HepG2 (cell line): ENCODE data around the gene RPA1. TPM values are rescaled to one million over a fixed set of nuclear protein-coding genes. Genes with fewer than 3 reads are reported as not detected.

Source experiments
- BCL6 ChIP-seq: IDR thresholded peaks from 2 replicates; pipeline ENCODE4 v1.6.1; 2016; ENCODE audit warnings: missing genetic modification reagents, missing compliant biosample characterization
- FOXK1 ChIP-seq: sonication (generic); formaldehyde crosslinking; IDR thresholded peaks from 2 replicates; pipeline ENCODE4 v1.4.0; 2020; ENCODE audit warnings: low read depth, missing genetic modification reagents, borderline replicate concordance
- KLF15 ChIP-seq: sonication (generic); formaldehyde crosslinking; IDR thresholded peaks from 2 replicates; pipeline ENCODE4 v1.8.1; 2023; ENCODE audit warnings: borderline replicate concordance, mild to moderate bottlenecking, inconsistent platforms, missing genetic modification reagents, mixed read lengths
- SRY ChIP-seq: sonication (generic); formaldehyde crosslinking; IDR thresholded peaks from 2 replicates; pipeline ENCODE4 v1.8.0; 2022; ENCODE audit warnings: mild to moderate bottlenecking, missing genetic modification reagents
- ZNF12 ChIP-seq: sonication (generic); formaldehyde crosslinking; IDR thresholded peaks from 2 replicates; pipeline ENCODE4 v1.5.0; 2020; ENCODE audit warnings: missing genetic modification reagents
- ZNF138 ChIP-seq: sonication (generic); formaldehyde crosslinking; IDR thresholded peaks from 2 replicates; pipeline ENCODE4 v1.5.0; 2020; ENCODE audit warnings: mild to moderate bottlenecking, low read depth, missing genetic modification reagents
- ZNF234 ChIP-seq: sonication (generic); formaldehyde crosslinking; conservative IDR thresholded peaks from 2 replicates; pipeline ENCODE4 v1.5.1; 2020; ENCODE audit warnings: mild to moderate bottlenecking, missing genetic modification reagents
- ZNF235 ChIP-seq: sonication (generic); formaldehyde crosslinking; IDR thresholded peaks from 2 replicates; pipeline ENCODE4 v1.8.1; 2023; ENCODE audit warnings: mild to moderate bottlenecking, missing genetic modification reagents, borderline replicate concordance
- ZNF33A ChIP-seq: sonication (generic); formaldehyde crosslinking; IDR thresholded peaks from 2 replicates; pipeline ENCODE4 v1.5.1; 2020; ENCODE audit warnings: missing genetic modification reagents, mild to moderate bottlenecking, moderate library complexity, borderline replicate concordance
- ZNF567 ChIP-seq: sonication (generic); formaldehyde crosslinking; IDR thresholded peaks from 2 replicates; pipeline ENCODE4 v1.8.1; 2023; ENCODE audit warnings: mild to moderate bottlenecking, missing genetic modification reagents, borderline replicate concordance
- ZNF569 ChIP-seq: sonication (generic); formaldehyde crosslinking; IDR thresholded peaks from 2 replicates; pipeline ENCODE4 v1.5.0; 2020; ENCODE audit warnings: mild to moderate bottlenecking, missing genetic modification reagents, moderate library complexity, borderline replicate concordance
- ZNF672 ChIP-seq: sonication (generic); formaldehyde crosslinking; IDR thresholded peaks from 2 replicates; pipeline ENCODE4 v1.8.1; 2022; ENCODE audit warnings: missing genetic modification reagents
- ZNF749 ChIP-seq: sonication (generic); formaldehyde crosslinking; IDR thresholded peaks from 2 replicates; pipeline ENCODE4 v1.8.0; 2022; ENCODE audit warnings: mild to moderate bottlenecking, missing genetic modification reagents, moderate library complexity, borderline replicate concordance
- ZSCAN29 ChIP-seq: sonication (generic); formaldehyde crosslinking; conservative IDR thresholded peaks from 2 replicates; pipeline ENCODE4 v1.4.0; 2020; ENCODE audit warnings: mild to moderate bottlenecking, missing genetic modification reagents
- polyA plus RNA-seq, 8 experiments: library from polyadenylated mRNA; depleted of rRNA in 3 of 8; stranded (reverse) in 7 of 8; unstranded in 1 of 8; fragments of >200 nt; fragmentation: Illumina TruSeq in 4 of 8; extraction: Trizol in 4 of 8; gene quantifications; 2 replicates each; pipeline versions ENCODE4 v1.2.1 to v1.2.3, GENCODE V29; 2011 to 2016; ENCODE audit warnings: low read depth in 4 of 8, missing spikeins in 1 of 8, mixed read lengths in 1 of 8; ENCODE audit not compliant: insufficient read depth in 1 of 8
- total RNA-seq, 5 experiments: library from RNA; depleted of rRNA; stranded (reverse); fragments of >200 nt; fragmentation: Illumina TruSeq; extraction: Trizol; gene quantifications; 2 replicates each; pipeline ENCODE4 v1.2.3, GENCODE V29; 2016; ENCODE audit warnings: low read depth in 1 of 5
- TF ChIP-seq, protein P1 (sequence below), 2 experiments: sonication (generic) in 1 of 2; formaldehyde crosslinking in 1 of 2; IDR thresholded peaks; 2 replicates each; pipeline versions ENCODE4 v1.6.1 to v1.9.0; 2014 to 2022; ENCODE audit warnings: antibody characterized with exemption in 1 of 2, borderline replicate concordance in 1 of 2, inconsistent platforms in 1 of 2, low read depth in 1 of 2, missing genetic modification reagents in 1 of 2
- TF ChIP-seq, protein P2 (sequence below): sonication (generic); formaldehyde crosslinking; IDR thresholded peaks from 2 replicates; pipeline ENCODE4 v1.8.1; 2023; ENCODE audit warnings: mild to moderate bottlenecking, missing genetic modification reagents, borderline replicate concordance
- TF ChIP-seq, protein P3 (sequence below): sonication (generic); formaldehyde crosslinking; IDR thresholded peaks from 2 replicates; pipeline ENCODE4 v1.4.0; 2020; ENCODE audit warnings: missing genetic modification reagents, borderline replicate concordance

Gene RPA1
- total and polyA plus RNA-seq, 2 of the 13 experiments (the other 11 are each of a cell fraction or from before 2014, with no cell fraction given) = 13.9 to 37.6 TPM

GRCh38 chr17:1810450-1811103 is 19.2 kb upstream of the RPA1 start (continued):
- TF ChIP-seq, protein P1, sequence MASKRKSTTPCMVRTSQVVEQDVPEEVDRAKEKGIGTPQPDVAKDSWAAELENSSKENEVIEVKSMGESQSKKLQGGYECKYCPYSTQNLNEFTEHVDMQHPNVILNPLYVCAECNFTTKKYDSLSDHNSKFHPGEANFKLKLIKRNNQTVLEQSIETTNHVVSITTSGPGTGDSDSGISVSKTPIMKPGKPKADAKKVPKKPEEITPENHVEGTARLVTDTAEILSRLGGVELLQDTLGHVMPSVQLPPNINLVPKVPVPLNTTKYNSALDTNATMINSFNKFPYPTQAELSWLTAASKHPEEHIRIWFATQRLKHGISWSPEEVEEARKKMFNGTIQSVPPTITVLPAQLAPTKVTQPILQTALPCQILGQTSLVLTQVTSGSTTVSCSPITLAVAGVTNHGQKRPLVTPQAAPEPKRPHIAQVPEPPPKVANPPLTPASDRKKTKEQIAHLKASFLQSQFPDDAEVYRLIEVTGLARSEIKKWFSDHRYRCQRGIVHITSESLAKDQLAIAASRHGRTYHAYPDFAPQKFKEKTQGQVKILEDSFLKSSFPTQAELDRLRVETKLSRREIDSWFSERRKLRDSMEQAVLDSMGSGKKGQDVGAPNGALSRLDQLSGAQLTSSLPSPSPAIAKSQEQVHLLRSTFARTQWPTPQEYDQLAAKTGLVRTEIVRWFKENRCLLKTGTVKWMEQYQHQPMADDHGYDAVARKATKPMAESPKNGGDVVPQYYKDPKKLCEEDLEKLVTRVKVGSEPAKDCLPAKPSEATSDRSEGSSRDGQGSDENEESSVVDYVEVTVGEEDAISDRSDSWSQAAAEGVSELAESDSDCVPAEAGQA (IDR thresholded peaks at IDR 0.05; ENCODE audit: low read depth) = no peak
- TF ChIP-seq, protein P1 (CRISPR knock-in tag; IDR thresholded peaks at IDR 0.05; ENCODE audit: borderline replicate concordance) = no peak
- TF ChIP-seq BCL6 (CRISPR knock-in tag) (peak; percentile 69; the same call in 1 of the 2 replicates), FOXK1 (peak; percentile 61; the same call in 1 of the 2 replicates), ZNF12 (CRISPR knock-in tag) (no peak), ZNF138 (CRISPR knock-in tag) (no peak), ZNF569 (no peak), ZNF567 (CRISPR knock-in tag) (no peak), ZSCAN29 (no peak), ZNF234 (CRISPR knock-in tag) (no peak), KLF15 (CRISPR knock-in tag) (no peak), SRY (CRISPR knock-in tag) (peak; percentile 76; the same call in 1 of the 2 replicates), ZNF672 (CRISPR knock-in tag) (no peak), ZNF749 (CRISPR knock-in tag) (no peak; the same call in 1 of the 2 replicates), ZNF33A (CRISPR knock-in tag) (no peak), ZNF235 (CRISPR knock-in tag) (no peak)
- TF ChIP-seq, protein P2, sequence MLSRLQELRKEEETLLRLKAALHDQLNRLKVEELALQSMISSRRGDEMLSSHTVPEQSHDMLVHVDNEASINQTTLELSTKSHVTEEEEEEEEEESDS (CRISPR knock-in tag) = no peak
- TF ChIP-seq, protein P3, sequence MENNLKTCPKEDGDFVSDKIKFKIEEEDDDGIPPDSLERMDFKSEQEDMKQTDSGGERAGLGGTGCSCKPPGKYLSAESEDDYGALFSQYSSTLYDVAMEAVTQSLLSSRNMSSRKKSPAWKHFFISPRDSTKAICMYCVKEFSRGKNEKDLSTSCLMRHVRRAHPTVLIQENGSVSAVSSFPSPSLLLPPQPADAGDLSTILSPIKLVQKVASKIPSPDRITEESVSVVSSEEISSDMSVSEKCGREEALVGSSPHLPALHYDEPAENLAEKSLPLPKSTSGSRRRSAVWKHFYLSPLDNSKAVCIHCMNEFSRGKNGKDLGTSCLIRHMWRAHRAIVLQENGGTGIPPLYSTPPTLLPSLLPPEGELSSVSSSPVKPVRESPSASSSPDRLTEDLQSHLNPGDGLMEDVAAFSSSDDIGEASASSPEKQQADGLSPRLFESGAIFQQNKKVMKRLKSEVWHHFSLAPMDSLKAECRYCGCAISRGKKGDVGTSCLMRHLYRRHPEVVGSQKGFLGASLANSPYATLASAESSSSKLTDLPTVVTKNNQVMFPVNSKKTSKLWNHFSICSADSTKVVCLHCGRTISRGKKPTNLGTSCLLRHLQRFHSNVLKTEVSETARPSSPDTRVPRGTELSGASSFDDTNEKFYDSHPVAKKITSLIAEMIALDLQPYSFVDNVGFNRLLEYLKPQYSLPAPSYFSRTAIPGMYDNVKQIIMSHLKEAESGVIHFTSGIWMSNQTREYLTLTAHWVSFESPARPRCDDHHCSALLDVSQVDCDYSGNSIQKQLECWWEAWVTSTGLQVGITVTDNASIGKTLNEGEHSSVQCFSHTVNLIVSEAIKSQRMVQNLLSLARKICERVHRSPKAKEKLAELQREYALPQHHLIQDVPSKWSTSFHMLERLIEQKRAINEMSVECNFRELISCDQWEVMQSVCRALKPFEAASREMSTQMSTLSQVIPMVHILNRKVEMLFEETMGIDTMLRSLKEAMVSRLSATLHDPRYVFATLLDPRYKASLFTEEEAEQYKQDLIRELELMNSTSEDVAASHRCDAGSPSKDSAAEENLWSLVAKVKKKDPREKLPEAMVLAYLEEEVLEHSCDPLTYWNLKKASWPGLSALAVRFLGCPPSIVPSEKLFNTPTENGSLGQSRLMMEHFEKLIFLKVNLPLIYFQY (CRISPR knock-in tag) = peak; percentile 33; the same call in 1 of the 2 replicates
